Measurements from ENCODE around the gene IGFALS.

The IGFALS gene

DNA sequence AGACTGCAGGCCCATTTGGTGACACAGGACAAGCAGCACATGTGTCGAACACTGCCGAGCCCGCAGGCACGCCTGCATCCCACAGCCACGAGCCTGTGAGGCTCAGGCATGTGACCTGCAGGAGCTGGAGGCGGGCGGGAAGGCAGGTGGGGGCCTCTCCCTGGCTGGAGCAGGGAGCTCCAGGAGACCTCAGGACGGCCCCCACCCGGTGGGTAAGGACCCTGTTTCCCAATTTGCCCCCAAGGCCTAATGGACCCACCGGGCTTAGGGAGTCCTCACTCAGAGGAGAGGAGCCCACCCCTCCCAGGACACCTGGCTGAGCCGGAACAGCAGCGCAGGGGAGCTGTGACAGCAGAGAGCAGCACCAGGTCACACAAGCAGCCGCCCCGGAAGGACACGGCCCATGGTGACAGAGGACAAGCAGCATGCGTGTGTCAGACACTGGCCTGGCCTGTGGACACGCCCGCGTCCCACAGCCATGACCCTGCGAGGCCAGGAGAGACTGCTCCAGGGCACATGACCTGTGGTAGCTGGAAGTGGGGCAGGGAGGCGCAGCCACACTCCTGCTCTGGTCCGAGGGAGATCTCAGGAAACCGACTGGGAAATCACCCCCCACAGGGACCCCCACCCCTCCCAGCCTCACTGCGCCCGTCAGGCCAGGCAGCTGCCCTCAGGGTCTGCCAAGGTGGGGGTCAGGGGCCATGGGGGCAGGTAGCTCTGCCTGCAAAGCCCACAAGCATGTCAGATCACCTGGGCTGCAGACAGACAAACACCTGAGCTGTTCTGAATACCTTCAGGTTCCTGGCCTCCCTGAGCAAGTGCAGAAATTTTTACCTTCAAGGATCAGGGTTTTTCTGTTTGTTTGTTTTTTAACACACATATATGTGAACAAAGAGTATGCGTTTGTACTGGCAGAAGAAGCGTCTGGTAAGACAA is 13.5 kb downstream of the IGFALS start:
- peak; percentile 14 for DNase-seq
- H3K27me3 ChIP-seq, result no peaks in the 10 kb centered on the region
- no peak for TF ChIP-seq CTCF (IDR thresholded peaks at IDR 0.05; ENCODE audit: low read depth, low read length)
- no peak overlapping the region for H3K4me3 ChIP-seq (ENCODE audit: low read depth, low read length)
- H3K9me3 ChIP-seq, result no peaks in the 10 kb centered on the region
- peaks cover 9% of the 10 kb centered on the region for H3K36me3 ChIP-seq
- H3K4me1 ChIP-seq, result no peaks in the 10 kb centered on the region

DNA sequence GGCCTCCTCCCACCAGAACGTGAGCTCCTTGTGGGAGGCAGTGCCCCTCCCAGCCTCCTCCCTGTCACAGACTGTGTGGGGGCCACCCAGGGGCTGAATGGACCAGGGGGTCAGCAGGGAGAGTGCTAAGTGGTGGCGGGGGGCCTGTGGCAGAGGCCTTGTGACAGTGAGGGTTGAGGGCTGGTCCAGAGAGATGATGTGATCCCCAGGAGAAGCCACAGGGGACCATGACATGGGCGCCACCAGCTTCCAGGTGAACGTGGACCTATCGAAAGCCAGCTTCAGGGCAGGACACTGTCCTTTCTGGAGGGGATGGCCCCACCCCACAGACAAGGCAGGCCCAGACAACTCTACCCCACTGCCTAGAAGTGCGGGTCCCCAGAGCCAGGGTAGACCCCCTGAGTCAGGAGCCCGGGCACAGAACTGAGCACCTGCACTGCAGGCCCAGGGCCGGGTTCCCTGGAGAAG is 14.2 kb downstream of the IGFALS start:
- Histone ChIP-seq H3K27me3 (no peaks in the 10 kb centered on the region), H3K4me3 (ENCODE audit: low read depth, low read length) (no peak overlapping the region), H3K9me3 (no peaks in the 10 kb centered on the region), H3K4me1 (no peaks in the 10 kb centered on the region), H3K36me3 (peaks cover 9% of the 10 kb centered on the region)
- no peak for TF ChIP-seq CTCF (IDR thresholded peaks at IDR 0.05; ENCODE audit: low read depth, low read length)
- DNase-seq, result no peak

DNA sequence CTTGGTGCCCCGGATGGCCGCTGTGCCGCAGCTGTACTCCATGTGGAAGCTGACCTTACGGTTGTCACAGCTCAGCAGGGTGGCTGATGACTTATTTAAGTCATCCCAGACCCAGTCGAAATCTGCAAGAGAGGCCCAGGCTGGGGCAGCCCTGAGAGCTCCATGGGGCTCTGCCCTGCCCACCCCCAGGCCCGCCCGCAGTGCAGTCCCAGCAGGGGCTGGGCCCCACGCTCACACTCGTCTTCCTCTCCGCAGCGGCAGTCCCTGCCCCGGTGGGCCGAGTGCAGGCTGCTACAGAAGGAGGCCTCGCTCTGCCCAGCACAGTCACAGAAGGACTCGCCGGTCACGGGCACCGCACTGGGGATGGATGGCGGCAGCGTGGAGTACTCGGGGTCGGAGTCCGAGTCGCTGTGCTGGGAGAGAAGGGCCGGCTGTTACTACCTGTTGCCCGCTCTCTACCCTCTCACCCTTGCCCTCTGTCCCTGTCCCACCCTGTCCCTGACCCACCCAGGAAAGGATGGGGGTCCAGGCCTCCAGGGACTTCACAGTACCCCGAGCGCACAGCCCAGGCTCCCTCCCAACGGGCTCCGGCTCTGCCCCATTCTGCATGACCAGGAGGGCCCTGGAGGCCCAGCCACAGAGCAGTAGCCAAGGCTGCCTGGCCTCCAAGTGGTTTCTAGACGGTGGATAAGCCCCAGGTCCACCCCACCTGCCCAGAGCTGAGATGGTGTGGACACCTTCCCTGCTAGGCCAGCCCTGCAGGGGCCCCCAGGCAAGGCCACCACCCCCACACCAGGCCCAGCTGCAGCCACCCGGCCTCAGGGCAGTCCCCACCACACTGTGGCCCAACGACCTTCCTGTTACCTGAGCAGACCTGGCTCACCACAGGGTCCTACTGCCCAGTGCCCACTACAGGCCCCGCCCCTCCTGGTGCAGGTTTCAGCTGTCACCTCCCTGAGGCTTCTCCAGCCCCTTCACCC is 15.0 kb downstream of the IGFALS start:
- no peak for DNase-seq
- Histone ChIP-seq H3K36me3 (peaks cover 9% of the 10 kb centered on the region), H3K9me3 (no peaks in the 10 kb centered on the region), H3K4me1 (no peaks in the 10 kb centered on the region), H3K4me3 (ENCODE audit: low read depth, low read length) (no peak overlapping the region), H3K27me3 (no peaks in the 10 kb centered on the region)
- no peak for TF ChIP-seq CTCF (IDR thresholded peaks at IDR 0.05; ENCODE audit: low read depth, low read length)

DNA sequence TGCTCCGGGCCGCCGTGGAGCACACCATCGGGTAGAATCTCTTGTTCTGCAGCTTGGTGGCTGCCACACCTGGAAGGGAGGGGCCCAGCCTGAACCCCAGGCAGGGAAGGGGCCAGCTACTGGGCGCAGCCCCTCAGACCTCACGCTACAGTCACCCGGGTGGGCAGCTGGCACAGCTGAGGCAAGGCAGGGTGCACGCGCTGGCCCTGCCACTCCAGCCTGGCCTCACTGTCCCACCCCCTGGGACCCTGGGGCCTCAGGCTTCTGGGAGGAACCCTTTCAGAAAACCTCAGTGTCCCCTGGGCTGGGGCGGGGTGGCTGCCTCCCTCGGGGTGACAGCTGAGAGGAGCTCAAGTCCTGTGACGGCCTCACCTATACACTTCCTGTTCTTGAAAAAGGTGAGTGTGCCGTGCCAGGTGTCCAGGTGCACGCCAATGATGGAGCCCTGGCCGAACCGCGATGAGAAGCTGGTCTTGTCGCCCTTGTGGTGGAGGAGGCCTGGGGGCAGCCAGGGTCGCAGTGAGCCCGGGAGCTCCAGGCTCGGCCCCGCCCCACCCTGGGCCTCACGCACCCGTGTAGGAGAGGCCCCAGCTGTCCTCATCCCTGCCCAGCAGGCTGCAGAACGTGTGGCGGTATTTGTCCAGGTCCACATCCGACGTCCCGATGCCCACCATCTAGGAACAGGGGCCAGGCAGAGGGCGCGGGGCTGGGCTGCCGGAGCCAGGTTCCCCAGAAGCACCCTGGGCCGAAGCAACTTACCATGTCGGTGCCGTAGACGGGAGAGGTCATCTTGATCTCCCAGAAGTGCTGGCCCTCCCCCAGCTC is 15.9 kb downstream of the IGFALS start:
- DNase-seq, result no peak
- H3K4me1 ChIP-seq, result no peaks in the 10 kb centered on the region
- no peaks in the 10 kb centered on the region for H3K9me3 ChIP-seq
- H3K4me3 ChIP-seq (ENCODE audit: low read depth, low read length), result no peak overlapping the region
- no peaks in the 10 kb centered on the region for H3K27me3 ChIP-seq
- TF ChIP-seq CTCF (IDR thresholded peaks at IDR 0.05; ENCODE audit: low read depth, low read length), result no peak
- H3K36me3 ChIP-seq, result peaks cover 9% of the 10 kb centered on the region

- no peak for TF ChIP-seq CTCF (IDR thresholded peaks at IDR 0.05; ENCODE audit: low read depth, low read length)
- no peak overlapping the region for H3K4me3 ChIP-seq (ENCODE audit: low read depth, low read length)
- peak; percentile 16 for DNase-seq
- H3K4me1 ChIP-seq, result no peaks in the 10 kb centered on the region
- no peaks in the 10 kb centered on the region for H3K27me3 ChIP-seq
- peaks cover 12% of the 10 kb centered on the region for H3K36me3 ChIP-seq
- no peaks in the 10 kb centered on the region for H3K9me3 ChIP-seq
Measured at GRCh38 chr16:1776991-1777374, 16.5 kb downstream of the IGFALS start.
